ENCODE data around the gene ATOX1. TPM values are rescaled to one million over a fixed set of nuclear protein-coding genes. Genes with fewer than 3 reads are reported as not detected.

ATOX1 gene
- total and polyA plus RNA-seq, 10 of the 15 experiments (the other 5 are each of a cell fraction or from before 2014, with no cell fraction given), result 130 to 642 (median 245) TPM

GRCh38 chr5:151799407-151799806 is 41.0 kb upstream of the ATOX1 start:
- TF ChIP-seq TCF12 (IDR thresholded peaks at IDR 0.05; ENCODE audit: low read depth, low read length) (no peak), NRF1 (conservative IDR thresholded peaks at IDR 0.05; ENCODE audit: low read depth, low read length) (no peak), KAT2A (conservative IDR thresholded peaks at IDR 0.05; ENCODE audit: control insufficient read depth, low read depth, low read length) (no peak), IKZF1 (conservative IDR thresholded peaks at IDR 0.05) (no peak), TCF3 (IDR thresholded peaks at IDR 0.05; ENCODE audit: borderline replicate concordance, insufficient read depth, low read depth, low read length) (no peak), SMAD1 (IDR thresholded peaks at IDR 0.05; ENCODE audit: low read depth, partially characterized antibody) (no peak), TBL1XR1 (IDR thresholded peaks at IDR 0.05; ENCODE audit: low read depth, low read length) (no peak), IKZF2 (IDR thresholded peaks at IDR 0.05) (no peak), CBFB (IDR thresholded peaks at IDR 0.05; ENCODE audit: low read depth) (no peak), ZNF622 (IDR thresholded peaks at IDR 0.05) (no peak)
- H3K4me1 ChIP-seq (ENCODE audit: control insufficient read depth, insufficient read depth, low read length), result no peaks in the 10 kb centered on the region
- WGBS (ENCODE audit: insufficient coverage, insufficient replicate concordance, low lambda C conversion rate, missing lambda C conversion rate), result 96% methylated on average over 3 of the region's 3 CpGs
- H3K9ac ChIP-seq (ENCODE audit: control insufficient read depth, insufficient read depth, low read length), result no peak overlapping the region
- no peak overlapping the region for H3K4me2 ChIP-seq (ENCODE audit: control insufficient read depth, insufficient read depth)
- no peaks in the 10 kb centered on the region for H3K9me3 ChIP-seq (replicated peaks; ENCODE audit: control insufficient read depth, insufficient read depth, low read length)
- ChIA-PET RAD21 (ENCODE audit: unreplicated experiment) (interaction anchor here (0.9 kb wide), 1 partner anchor 12 kb away, joined by 3 read pairs; no protein-coding TSS in a partner anchor), POLR2A (no interaction called here), CTCF (interaction anchor here (0.7 to 2.4 kb wide), 8 partner anchors 8 to 96 kb away, joined by 3 to 10 read pairs (median 3); partner anchors contain the start of gene G3BP1), SMC1A (ENCODE audit: uncharacterized antibody, unreplicated experiment) (interaction anchor here (1.0 to 2.6 kb wide), 8 partner anchors 10 to 345 kb away, joined by 3 to 12 read pairs (median 4); partner anchors contain the start of gene G3BP1)
- BruUV-seq (replicated peaks), result no TSS peak
- no peaks in the 10 kb centered on the region for H3K27me3 ChIP-seq (replicated peaks in 1 of 2; ENCODE audit: control insufficient read depth in 2 of 2, insufficient read depth in 2 of 2, low read length in 1 of 2)
- FAIRE-seq (no peak), DNase-seq (ENCODE audit: low read depth, low spot score) (no peak), ATAC-seq (no peak)
- no peak overlapping the region for H2AFZ ChIP-seq (ENCODE audit: control insufficient read depth, low read depth, low read length)
- H4K20me1 ChIP-seq (ENCODE audit: control insufficient read depth, insufficient read depth), result no peaks in the 10 kb centered on the region
- peaks cover 2% of the 10 kb centered on the region for H3K79me2 ChIP-seq (ENCODE audit: control insufficient read depth, insufficient read depth, low read length)
- in situ Hi-C loops (cut with MboI) (no loop called here), intact Hi-C loops (cut with micrococcal nuclease; ENCODE audit: unreplicated experiment) (no loop called here)
- no peak overlapping the region for H3K27ac ChIP-seq (ENCODE audit: control insufficient read depth, insufficient read depth)
- peaks cover 11 to 64% of the 10 kb centered on the region in 2 experiments for H3K36me3 ChIP-seq (ENCODE audit: control insufficient read depth in 2 of 2, insufficient read depth in 2 of 2, low read length in 1 of 2)
- no peak overlapping the region for H3K4me3 ChIP-seq
